DMS53 (cell line): Measurements from ENCODE around the gene LAMA2.

Experiments
- DNase-seq: peaks from one replicate; lab custom pipeline; 2025; lab: John Stamatoyannopoulos, UW

LAMA2 gene

GRCh38 chr6:129368970-129369369 lies 486.0 kb downstream of the LAMA2 start:
- no peak for DNase-seq

GRCh38 chr6:129369737-129370136 lies 486.8 kb downstream of the LAMA2 start:
- no peak for DNase-seq

- DNase-seq = peak; percentile 44
Observed at GRCh38 chr6:129370268-129370916, 487.5 kb downstream of the LAMA2 start.

GRCh38 chr6:129381885-129382284 lies 498.9 kb downstream of the LAMA2 start:
- no peak for DNase-seq

- no peak for DNase-seq
Observed at GRCh38 chr6:129382916-129383315, 500.0 kb downstream of the LAMA2 start.

GRCh38 chr6:129385117-129385516 lies 502.2 kb downstream of the LAMA2 start:
- DNase-seq = no peak

GRCh38 chr6:129390900-129391299 lies 508.0 kb downstream of the LAMA2 start:
- no peak for DNase-seq

- no peak for DNase-seq
Observed at GRCh38 chr6:129393654-129394053, 510.7 kb downstream of the LAMA2 start.

GRCh38 chr6:129398764-129399163 lies 515.8 kb downstream of the LAMA2 start:
- no peak for DNase-seq

- peak; percentile 21 for DNase-seq
Observed at GRCh38 chr6:129402244-129402643, 519.3 kb downstream of the LAMA2 start.

GRCh38 chr6:129411092-129411491 lies 528.2 kb downstream of the LAMA2 start:
- DNase-seq = no peak

GRCh38 chr6:129416337-129416990 lies 533.5 kb downstream of the LAMA2 start:
- no peak for DNase-seq

GRCh38 chr6:129417416-129418086 lies 534.6 kb downstream of the LAMA2 start:
- no peak for DNase-seq

- DNase-seq = no peak
Observed at GRCh38 chr6:129419324-129419723, 536.4 kb downstream of the LAMA2 start.

- DNase-seq = no peak
Observed at GRCh38 chr6:129426343-129426742, 543.4 kb downstream of the LAMA2 start.

GRCh38 chr6:129429956-129430355 lies 547.0 kb downstream of the LAMA2 start:
- no peak for DNase-seq

- peak; percentile 21 for DNase-seq
Observed at GRCh38 chr6:129432738-129433137, 549.8 kb downstream of the LAMA2 start.

GRCh38 chr6:129434091-129434490 lies 551.2 kb downstream of the LAMA2 start:
- no peak for DNase-seq

- no peak for DNase-seq
Observed at GRCh38 chr6:129440691-129441090, 557.8 kb downstream of the LAMA2 start.

GRCh38 chr6:129444683-129445082 lies 561.7 kb downstream of the LAMA2 start:
- no peak for DNase-seq

- DNase-seq = no peak
Observed at GRCh38 chr6:129446272-129447197, 563.6 kb downstream of the LAMA2 start.

GRCh38 chr6:129447198-129447565 lies 564.2 kb downstream of the LAMA2 start:
- DNase-seq = no peak
